GM23248 (cell line): Measurements from ENCODE around the gene ACOT9. TPM values are rescaled to one million over a fixed set of nuclear protein-coding genes. Genes with fewer than 3 reads are reported as not detected.

ENCODE experiments used
- DNase-seq: peaks from one replicate; pipeline ENCODE4 v3.0.0-alpha.2; 2015
- H2AFZ ChIP-seq: fragments of 200-600 bp; sonication (generic); 2 replicates; pipeline ENCODE4 v1.6.1; 2016; ENCODE audit warnings: antibody characterized with exemption
- H3F3A ChIP-seq: fragments of 200-600 bp; sonication (generic); 2 replicates; pipeline ENCODE4 v1.6.1; 2016; ENCODE audit warnings: mild to moderate bottlenecking, antibody characterized with exemption, mixed run types; ENCODE audit not compliant: insufficient read depth
- H3K27ac ChIP-seq: fragments of 200-600 bp; sonication (generic); 2 replicates; pipeline ENCODE4 v1.5.1; 2016; ENCODE audit warnings: mild to moderate bottlenecking
- H3K27me3 ChIP-seq: fragments of 200-600 bp; sonication (generic); replicated peaks from 2 replicates; pipeline ENCODE4 v1.6.1; 2016; ENCODE audit warnings: mild to moderate bottlenecking; ENCODE audit not compliant: insufficient read depth
- H3K36me3 ChIP-seq: fragments of 200-600 bp; sonication (generic); 2 replicates; pipeline ENCODE4 v1.6.1; 2016; ENCODE audit warnings: low read depth, mild to moderate bottlenecking
- H3K4me1 ChIP-seq: fragments of 200-600 bp; sonication (generic); 2 replicates; pipeline ENCODE4 v1.6.1; 2016; ENCODE audit warnings: mild to moderate bottlenecking; ENCODE audit not compliant: insufficient read depth
- H3K4me2 ChIP-seq: fragments of 200-600 bp; sonication (generic); one replicate; pipeline ENCODE4 v1.6.1; 2016; ENCODE audit warnings: mild to moderate bottlenecking; ENCODE audit not compliant: unreplicated experiment
- H3K4me3 ChIP-seq: fragments of 200-600 bp; sonication (generic); 2 replicates; pipeline ENCODE4 v1.5.1; 2016; ENCODE audit warnings: mild to moderate bottlenecking
- H3K79me2 ChIP-seq: fragments of 200-600 bp; sonication (generic); 2 replicates; pipeline ENCODE4 v1.6.1; 2016; ENCODE audit warnings: mild to moderate bottlenecking; ENCODE audit not compliant: insufficient read depth
- H3K9ac ChIP-seq: fragments of 200-600 bp; sonication (generic); 2 replicates; pipeline ENCODE4 v1.6.1; 2016; ENCODE audit warnings: mild to moderate bottlenecking
- H3K9me2 ChIP-seq: fragments of 200-600 bp; sonication (generic); 2 replicates; pipeline ENCODE4 v1.6.1; 2016; ENCODE audit warnings: mixed run types, mild to moderate bottlenecking, moderate library complexity; ENCODE audit not compliant: insufficient read depth
- H3K9me3 ChIP-seq: fragments of 200-600 bp; sonication (generic); one replicate; pipeline ENCODE4 v1.6.1; 2017; ENCODE audit warnings: low read depth
- H4K20me1 ChIP-seq: fragments of 200-600 bp; sonication (generic); 2 replicates; pipeline ENCODE4 v1.6.0; 2016; ENCODE audit not compliant: insufficient read depth
- EZH2 ChIP-seq: fragments of 200-600 bp; sonication (generic); IDR thresholded peaks from 2 replicates; pipeline ENCODE4 v1.6.1; 2018; ENCODE audit warnings: antibody characterized with exemption, mild to moderate bottlenecking; ENCODE audit not compliant: insufficient read depth, poor library complexity, severe bottlenecking
- EZH2phosphoT487 ChIP-seq: fragments of 200-600 bp; sonication (generic); IDR thresholded peaks from 2 replicates; pipeline ENCODE4 v1.6.1; 2018; ENCODE audit warnings: antibody characterized with exemption, moderate library complexity, mild to moderate bottlenecking, low read depth; ENCODE audit not compliant: insufficient read depth
- WGBS, 2 experiments: methylation state at CpG; one replicate each; pipeline ENCODE4 v1.1.6; 2015 to 2017; ENCODE audit warnings: low lambda C conversion rate in 2 of 2, low coverage in 1 of 2; ENCODE audit errors: missing lambda C conversion rate in 2 of 2; 5-methylcytosine and 5-hydroxymethylcytosine counted together
- in situ Hi-C: fragments of 300-500 bp; cut with MboI; formaldehyde crosslinking; loops from 2 replicates; pipeline ENCODE4 v1.15.0; 2020
- polyA plus RNA-seq: library from polyadenylated mRNA; unstranded; fragments of >200 nt; fragmentation: Nextera tagmentation; extraction: Ambion mirVana; gene quantifications from 2 replicates; pipeline ENCODE4 v1.2.1, GENCODE V29; 2016
- total RNA-seq: library from RNA; depleted of rRNA; stranded (reverse); fragments of >200 nt; shearing (Covaris generic); gene quantifications from 2 replicates; pipeline ENCODE4 v1.2.3, GENCODE V29; 2014

ACOT9 gene
- total and polyA plus RNA-seq, 2 experiments from 2014 or later = 66.7 to 85.2 TPM

DNA sequence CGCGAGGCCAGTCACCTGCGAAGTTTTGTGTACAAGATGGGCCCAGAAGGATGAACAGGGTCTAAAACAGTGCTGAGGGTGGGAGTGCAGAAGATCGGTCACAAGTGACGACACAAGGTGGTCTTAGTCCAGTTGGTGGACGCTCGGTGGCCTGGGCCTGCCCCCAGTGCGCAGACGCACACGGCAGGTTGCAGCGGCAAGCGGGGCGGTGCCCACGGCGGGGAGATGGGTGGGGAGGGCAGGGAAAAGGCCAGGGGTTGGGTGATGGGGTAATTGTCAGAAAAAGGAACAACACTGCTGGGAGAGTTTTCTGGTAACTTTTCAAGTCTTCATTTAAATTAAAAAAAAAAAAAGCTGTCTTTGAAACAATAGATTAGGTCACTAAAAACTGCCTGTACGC lies 76.8 kb downstream of the ACOT9 start:
- Histone ChIP-seq H4K20me1 (no peaks in the 10 kb centered on the region), H2AFZ (peak overlapping the region; percentile 86; the same call in 1 of the 2 replicates)

GRCh38 chrX:23664496-23664895 lies 78.6 kb downstream of the ACOT9 start:
- Histone ChIP-seq H3F3A (peaks cover 17% of the 10 kb centered on the region), H4K20me1 (no peaks in the 10 kb centered on the region), H3K4me2 (no peak overlapping the region), H3K4me1 (peaks cover 13% of the 10 kb centered on the region), H3K36me3 (no peaks in the 10 kb centered on the region), H3K27me3 (no peaks in the 10 kb centered on the region), H3K4me3 (no peak overlapping the region), H2AFZ (no peak overlapping the region), H3K9me3 (no peaks in the 10 kb centered on the region), H3K9me2 (no peaks in the 10 kb centered on the region), H3K79me2 (peaks cover 20% of the 10 kb centered on the region), H3K27ac (no peak overlapping the region), H3K9ac (no peak overlapping the region)
- no peak for DNase-seq
- TF ChIP-seq EZH2 (no peak), EZH2phosphoT487 (no peak)
- WGBS, 2 experiments = 79 to 84% methylated on average over 8 to 9 of the region's 10 CpGs
- in situ Hi-C loops = no loop called here

More for the DNA sequence above, 76.8 kb downstream of the ACOT9 start:
- H3K9me2 ChIP-seq = no peaks in the 10 kb centered on the region
- no peaks in the 10 kb centered on the region for H3K27me3 ChIP-seq
- DNase-seq = no peak
- H3K4me1 ChIP-seq = peaks cover 13% of the 10 kb centered on the region
- no peak overlapping the region for H3K4me3 ChIP-seq
- in situ Hi-C loops = no loop called here
- no peaks in the 10 kb centered on the region for H3K36me3 ChIP-seq
- WGBS, 2 experiments = 95 to 98% methylated on average over 6 to 16 of the region's 16 CpGs
- H3K9ac ChIP-seq = no peak overlapping the region
- H3K9me3 ChIP-seq = no peaks in the 10 kb centered on the region
- peaks cover 38% of the 10 kb centered on the region for H3K79me2 ChIP-seq
- TF ChIP-seq EZH2 (no peak), EZH2phosphoT487 (no peak)
- peaks cover 17% of the 10 kb centered on the region for H3F3A ChIP-seq
- no peak overlapping the region for H3K4me2 ChIP-seq
- H3K27ac ChIP-seq = no peak overlapping the region

GRCh38 chrX:23662853-23663252 lies 80.2 kb downstream of the ACOT9 start:
- WGBS, 2 experiments = 0 to 11% methylated on average over 1 of the region's 1 CpG
- no peak for TF ChIP-seq EZH2phosphoT487
- TF ChIP-seq EZH2 = no peak
- H3K27ac ChIP-seq = no peak overlapping the region

DNA sequence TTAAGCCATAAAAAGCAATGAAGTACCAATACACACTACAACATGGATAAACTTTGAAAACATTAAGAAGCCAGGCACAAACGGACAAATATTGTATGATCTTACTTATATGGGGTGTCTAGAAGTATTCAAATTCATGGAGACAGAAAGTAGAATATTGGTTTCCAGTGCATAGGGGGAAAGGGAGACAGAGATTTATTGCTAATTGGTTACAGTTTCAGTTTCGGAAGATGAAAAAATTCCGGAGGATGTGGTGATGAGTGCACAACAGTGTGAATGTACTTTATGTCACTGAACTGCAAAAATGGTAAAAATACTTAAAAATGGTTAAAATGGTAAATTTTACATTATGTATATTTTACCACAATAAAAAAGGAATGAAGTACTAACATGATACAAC lies 80.9 kb downstream of the ACOT9 start:
- Histone ChIP-seq H3K9me2 (no peaks in the 10 kb centered on the region), H2AFZ (no peak overlapping the region), H3F3A (peaks cover 17% of the 10 kb centered on the region), H4K20me1 (no peaks in the 10 kb centered on the region), H3K4me3 (no peak overlapping the region), H3K4me1 (peaks cover 10% of the 10 kb centered on the region; the same call in 1 of the 2 replicates), H3K9me3 (no peaks in the 10 kb centered on the region), H3K27ac (no peak overlapping the region), H3K4me2 (no peak overlapping the region), H3K79me2 (no peaks in the 10 kb centered on the region), H3K9ac (no peak overlapping the region), H3K27me3 (no peaks in the 10 kb centered on the region), H3K36me3 (no peaks in the 10 kb centered on the region)
- in situ Hi-C loops = no loop called here
- TF ChIP-seq EZH2 = no peak
- no peak for TF ChIP-seq EZH2phosphoT487
- 97 to 100% methylated on average over 3 of the region's 3 CpGs for WGBS, 2 experiments
- no peak for DNase-seq

More at GRCh38 chrX:23662853-23663252, 80.2 kb downstream of the ACOT9 start:
- Histone ChIP-seq H3K9ac (no peak overlapping the region), H3K9me2 (no peaks in the 10 kb centered on the region), H2AFZ (no peak overlapping the region), H3F3A (peaks cover 17% of the 10 kb centered on the region), H3K4me2 (no peak overlapping the region), H3K9me3 (no peaks in the 10 kb centered on the region), H4K20me1 (no peaks in the 10 kb centered on the region), H3K4me1 (peaks cover 10% of the 10 kb centered on the region; the same call in 1 of the 2 replicates), H3K79me2 (peaks cover 4% of the 10 kb centered on the region), H3K27me3 (no peaks in the 10 kb centered on the region), H3K36me3 (no peaks in the 10 kb centered on the region), H3K4me3 (no peak overlapping the region)
- in situ Hi-C loops = no loop called here
- peak; percentile 82 for DNase-seq

GRCh38 chrX:23661671-23662070 lies 81.4 kb downstream of the ACOT9 start:
- 69 to 86% methylated on average over 1 of the region's 1 CpG for WGBS, 2 experiments
- peaks cover 5% of the 10 kb centered on the region; the same call in 1 of the 2 replicates for H3K4me1 ChIP-seq
- H3K4me2 ChIP-seq = no peak overlapping the region
- in situ Hi-C loops = no loop called here
- H3K4me3 ChIP-seq = no peak overlapping the region
- H3K9ac ChIP-seq = no peak overlapping the region
- H4K20me1 ChIP-seq = no peaks in the 10 kb centered on the region
- H3K27me3 ChIP-seq = no peaks in the 10 kb centered on the region
- no peaks in the 10 kb centered on the region for H3K9me3 ChIP-seq
- H3K36me3 ChIP-seq = no peaks in the 10 kb centered on the region
- H2AFZ ChIP-seq = no peak overlapping the region
- H3F3A ChIP-seq = peaks cover 17% of the 10 kb centered on the region
- DNase-seq = peak; percentile 14
- no peaks in the 10 kb centered on the region for H3K9me2 ChIP-seq
- H3K79me2 ChIP-seq = no peaks in the 10 kb centered on the region
- no peak overlapping the region for H3K27ac ChIP-seq
- TF ChIP-seq EZH2phosphoT487 = no peak
- no peak for TF ChIP-seq EZH2
